ENCODE data around the gene RSRC1.
"Not testable (repeated sequence)": the region's sequence is repeated elsewhere in the genome, so short reads cannot be mapped to it uniquely, and the experiment has no call there.

The RSRC1 gene

GRCh38 chr3:158101335-158102241 is 8.3 kb upstream of the RSRC1 start:
- DNase-seq = no peak

DNA sequence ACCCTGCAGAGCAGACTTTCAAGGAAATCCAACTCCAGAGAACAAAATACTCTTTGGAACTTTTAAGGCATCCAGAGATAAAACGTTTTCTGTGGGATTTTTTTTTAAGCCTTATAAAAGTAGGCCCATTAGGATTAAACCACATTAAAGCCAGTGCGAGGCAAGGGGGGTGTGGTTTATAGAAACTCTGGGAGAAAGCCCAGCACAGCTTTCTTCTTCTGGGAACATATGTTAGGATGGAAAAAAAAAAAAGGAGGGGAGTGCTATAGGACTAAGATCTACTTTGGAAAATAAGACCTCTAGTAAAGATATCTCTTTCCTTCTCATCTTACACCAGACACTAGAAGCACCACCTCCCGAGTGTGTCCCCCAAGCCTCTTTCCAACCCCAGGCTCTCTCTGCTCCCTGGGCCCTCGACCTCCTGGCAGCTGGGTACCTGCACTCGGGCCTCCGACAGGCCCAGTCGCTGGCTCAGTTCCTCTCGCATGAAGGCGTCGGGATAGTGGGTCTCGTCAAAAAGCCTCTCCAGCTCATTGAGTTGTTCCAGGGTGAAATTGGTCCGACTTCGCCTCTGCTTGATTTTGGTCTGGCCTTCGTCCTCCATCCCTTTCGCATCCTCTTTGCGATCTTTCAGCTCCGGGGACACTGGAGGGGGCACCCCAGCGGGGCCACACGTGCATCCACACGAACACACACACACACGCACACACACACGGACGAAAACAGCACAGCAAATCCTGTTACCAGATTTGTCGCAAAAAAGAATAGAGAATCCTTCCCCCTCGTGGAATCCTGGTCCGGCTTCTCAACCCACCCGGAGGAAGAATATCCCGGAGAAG is 7.4 kb upstream of the RSRC1 start:
- DNase-seq = peak; percentile 18

- DNase-seq = peak; percentile 51
Observed at GRCh38 chr3:158103081-158103886, 6.6 kb upstream of the RSRC1 start.

- DNase-seq = peak; percentile 39
Observed at GRCh38 chr3:158103887-158104327, 6.0 kb upstream of the RSRC1 start.

- DNase-seq = no peak
Observed at GRCh38 chr3:158104431-158104921, 5.4 kb upstream of the RSRC1 start.

- peak; percentile 68 for DNase-seq
Observed at GRCh38 chr3:158105119-158105709, 4.7 kb upstream of the RSRC1 start.

DNA sequence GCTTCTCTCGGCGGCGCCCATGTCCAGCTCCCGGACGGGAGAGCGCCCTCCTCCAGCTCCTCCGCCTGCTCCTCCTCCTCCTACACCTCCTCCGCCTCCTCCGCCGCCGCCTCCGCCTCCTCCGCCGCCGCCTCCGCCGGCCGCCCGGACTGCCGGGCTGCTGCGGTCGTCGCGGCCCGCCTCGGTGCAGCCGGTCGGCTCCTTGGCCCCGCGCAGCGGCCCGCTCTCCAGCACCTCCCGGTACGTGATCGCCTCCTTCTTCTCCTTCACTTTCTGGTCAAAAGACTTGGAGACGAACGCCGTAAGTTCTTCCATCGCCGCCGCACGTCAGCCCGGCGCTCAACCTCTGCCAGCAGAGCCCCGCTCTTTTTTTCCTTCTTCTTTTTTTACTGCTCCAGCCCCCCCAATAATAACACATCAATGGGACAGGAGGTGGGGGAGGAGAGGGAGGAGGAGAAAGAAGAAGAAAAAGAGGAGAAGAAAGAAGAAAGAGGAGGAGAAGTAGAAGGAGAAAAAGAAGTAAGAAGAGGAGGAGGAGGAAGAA is 4.1 kb upstream of the RSRC1 start:
- DNase-seq = peak; percentile 81

DNA sequence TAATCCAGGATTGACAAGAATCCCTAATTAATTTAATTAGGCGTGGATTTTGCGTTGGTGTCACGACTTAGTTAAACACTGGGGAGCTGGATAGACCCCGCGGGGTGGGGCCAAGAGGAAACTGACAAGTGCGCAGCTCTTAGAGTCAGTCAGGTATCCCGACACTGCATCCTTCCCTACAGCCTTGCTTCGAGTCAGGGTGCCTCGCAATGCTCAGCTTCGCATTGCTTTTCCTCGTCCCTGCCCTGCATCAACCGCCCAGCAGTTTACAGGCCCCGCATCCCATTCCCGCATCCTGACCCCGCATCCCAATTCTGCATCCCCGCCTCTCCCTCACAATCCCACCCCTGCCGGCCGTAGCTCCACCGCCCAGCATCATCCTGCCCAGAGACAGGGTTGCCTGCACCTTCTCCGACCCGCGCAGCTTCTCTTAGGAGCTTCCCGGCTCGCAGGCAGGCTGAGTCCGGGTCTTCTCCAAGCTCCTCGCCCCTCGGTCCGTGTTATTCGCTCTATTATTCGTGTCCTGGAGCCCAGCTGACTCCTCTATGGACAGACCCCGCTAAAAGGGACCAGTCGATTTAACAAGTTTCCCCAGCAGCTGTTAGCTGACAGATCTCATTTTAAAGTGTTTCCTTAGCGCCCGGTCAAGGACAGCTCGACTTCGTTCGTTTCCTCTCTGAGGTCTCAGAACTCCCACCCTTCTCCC is 3.0 kb upstream of the RSRC1 start:
- peak; percentile 20 for DNase-seq

- no peak for DNase-seq
Observed at GRCh38 chr3:158107605-158108444, 2.1 kb upstream of the RSRC1 start.

GRCh38 chr3:158108445-158108985 is 1.4 kb upstream of the RSRC1 start:
- peak; percentile 10 for DNase-seq

DNA sequence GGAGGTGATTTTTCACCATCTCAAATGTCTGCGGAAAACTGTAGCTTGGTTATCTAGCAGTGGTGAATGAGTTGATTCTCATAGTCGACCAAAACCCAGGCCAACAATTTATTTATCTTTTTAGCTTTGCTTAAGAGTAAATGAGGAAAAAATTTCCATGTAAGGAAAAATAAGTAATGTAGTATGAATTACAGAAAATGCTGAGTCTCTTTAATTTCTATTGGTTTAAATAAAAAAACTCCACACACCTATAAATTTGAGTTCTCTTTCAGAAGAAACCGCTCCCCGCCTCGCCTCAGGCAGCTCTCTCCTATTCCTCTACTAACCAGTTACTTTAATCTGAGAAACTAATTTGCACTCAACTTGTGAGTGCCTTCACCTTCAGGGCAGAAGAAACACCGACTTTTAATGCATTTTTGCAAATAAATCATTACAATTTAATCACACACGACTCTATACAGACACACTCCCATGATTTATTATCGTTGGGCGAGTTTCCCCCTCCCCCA is 540 bp upstream of the RSRC1 start:
- no peak for DNase-seq

DNA sequence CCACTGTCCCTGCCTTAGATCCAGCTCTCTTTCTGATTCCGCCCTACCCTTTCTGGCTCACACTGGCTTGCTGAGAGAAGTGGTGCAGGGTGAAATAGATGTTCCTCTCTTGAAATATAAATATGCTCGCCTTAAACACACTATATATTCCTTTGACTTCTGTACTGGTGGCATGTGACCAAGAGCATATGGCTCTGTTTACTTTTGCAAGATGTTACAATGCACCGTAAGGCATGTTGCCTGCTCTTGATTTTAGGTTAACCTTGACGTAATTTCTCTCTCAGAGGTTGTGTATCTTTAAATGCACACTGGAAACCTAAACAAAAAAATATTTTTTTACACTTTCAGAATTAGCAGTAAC is 749 bp downstream of the RSRC1 start:
- no peak for DNase-seq

DNA sequence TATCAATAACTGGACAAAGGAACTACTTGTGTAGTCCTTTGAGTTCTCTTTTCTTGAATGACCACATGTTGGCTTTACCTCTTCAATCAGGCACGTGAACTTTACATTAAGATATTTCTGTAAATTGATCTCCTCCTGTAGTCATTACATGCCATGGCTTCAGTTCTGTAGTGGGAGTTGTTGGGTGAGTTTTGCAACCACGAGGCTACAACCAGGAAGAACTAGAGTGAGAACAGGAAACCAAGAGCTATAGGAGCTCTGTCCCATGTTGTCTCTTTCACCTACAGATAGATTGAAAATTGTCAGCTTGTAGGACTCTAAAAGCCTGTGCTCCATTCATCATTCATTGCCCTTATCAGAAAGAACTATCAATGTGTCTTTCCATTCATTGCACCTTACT is 2.0 kb downstream of the RSRC1 start:
- no peak for DNase-seq

DNA sequence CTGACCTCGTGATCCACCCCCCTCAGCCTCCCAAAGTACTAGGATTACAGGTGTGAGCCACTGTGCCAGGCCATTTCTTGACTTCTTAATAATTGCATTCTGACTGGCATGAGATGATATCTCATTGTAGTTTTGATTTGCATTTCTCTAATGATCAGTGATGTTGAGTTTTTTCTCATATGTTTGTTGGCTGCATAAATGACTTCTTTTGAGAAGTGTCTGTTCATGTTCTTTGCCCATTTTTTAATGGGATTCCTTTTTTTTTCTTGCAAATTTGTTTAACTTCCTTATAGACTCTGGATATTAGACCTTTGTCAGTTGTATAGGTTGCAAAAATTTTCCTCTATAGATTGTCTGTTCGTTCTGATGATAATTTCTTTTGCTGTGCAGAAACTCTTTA is 3.7 kb downstream of the RSRC1 start:
- not testable (repeated sequence) for DNase-seq

DNA sequence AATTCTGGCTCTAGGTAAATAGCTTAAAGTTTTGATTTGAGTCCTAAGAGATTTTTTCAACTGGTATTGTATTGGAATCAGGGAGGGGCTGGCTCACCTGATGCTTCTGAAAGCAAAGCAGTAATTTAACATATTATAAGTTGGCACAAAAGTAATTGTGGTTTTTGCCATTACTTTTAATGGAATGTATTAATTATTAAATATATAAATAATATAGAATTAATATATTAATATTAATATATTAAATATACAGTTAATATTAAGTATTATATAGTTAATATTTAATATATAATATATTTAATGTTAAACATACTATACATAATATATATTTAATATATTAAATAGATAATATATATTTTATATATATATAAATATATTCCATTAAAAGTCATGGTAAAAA is 10.4 kb downstream of the RSRC1 start:
- no peak for DNase-seq

GRCh38 chr3:158121295-158121694 is 11.4 kb downstream of the RSRC1 start:
- DNase-seq = no peak

DNA sequence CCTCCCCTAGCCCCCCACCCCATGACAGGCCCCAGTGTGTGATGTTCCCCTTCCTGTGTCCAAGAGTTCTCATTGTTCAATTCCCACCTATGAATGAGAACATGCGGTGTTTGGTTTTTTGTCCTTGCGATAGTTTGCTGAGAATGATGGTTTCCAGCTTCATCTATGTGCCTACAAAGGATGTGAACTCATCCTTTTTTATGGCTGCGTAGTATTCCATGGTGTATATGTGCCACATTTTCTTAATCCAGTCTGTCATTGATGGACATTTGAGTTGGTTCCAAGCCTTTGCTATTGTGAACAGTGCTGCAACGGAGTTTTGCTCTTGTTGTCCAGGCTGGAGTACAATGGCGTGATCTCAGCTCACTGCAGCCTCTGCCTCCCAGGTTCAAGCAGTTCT is 12.8 kb downstream of the RSRC1 start:
- not testable (repeated sequence) for DNase-seq

DNA sequence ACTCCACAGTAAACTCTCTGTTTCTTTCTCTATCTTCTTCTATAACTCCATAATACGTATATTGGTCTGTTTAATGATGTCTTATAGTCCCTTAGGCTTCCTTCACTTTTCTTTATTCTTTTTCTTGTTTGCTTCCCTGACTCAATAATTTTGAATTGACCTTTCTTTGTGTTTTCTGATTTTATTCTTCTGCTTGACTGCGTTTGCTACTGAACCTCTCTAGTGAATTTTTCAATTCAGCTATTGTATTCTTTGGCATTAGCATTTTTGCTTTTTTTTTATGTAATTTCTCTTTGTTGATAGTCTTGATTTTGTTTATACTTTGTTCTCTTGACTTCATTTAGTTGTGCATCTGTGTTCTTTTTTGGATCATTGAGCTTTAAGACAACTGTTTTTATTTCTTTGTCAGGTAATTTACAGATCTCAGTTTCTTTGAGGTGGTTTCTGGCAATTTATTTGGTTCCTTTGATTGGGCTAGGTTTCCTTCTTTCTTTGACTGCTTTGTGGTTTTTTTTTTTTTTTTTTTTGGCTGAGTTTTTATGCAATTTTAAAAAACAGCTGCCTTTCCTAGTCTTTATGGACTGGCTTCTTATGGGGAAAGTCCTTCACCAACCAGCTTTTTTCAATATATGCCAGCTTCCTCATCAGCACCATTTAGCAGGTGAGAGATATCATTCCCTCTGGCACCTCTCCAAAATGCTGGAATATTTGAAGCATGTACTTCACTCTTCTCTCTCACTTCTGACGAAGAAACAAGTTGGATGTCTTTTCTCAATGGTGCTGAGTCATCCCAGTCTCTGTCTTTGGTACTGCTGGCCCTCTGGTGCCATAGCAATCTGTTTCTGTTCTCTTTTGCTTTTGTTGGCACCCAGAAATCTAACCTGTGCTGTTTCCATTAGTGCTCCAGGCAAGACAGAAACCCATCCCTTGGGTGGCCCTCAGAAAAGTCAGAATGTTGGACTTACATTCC is 17.6 kb downstream of the RSRC1 start:
- DNase-seq = peak; percentile 13

All from fibroblast of skin of back (primary cell).